GM21423 (cell line): Measurements from ENCODE around the gene TRAK1.

ENCODE experiments used
- ATAC-seq: cut with Tn5 transposase; IDR thresholded peaks from one replicate; pipeline ENCODE4 v1.9.1; 2021; ENCODE audit warnings: mild to moderate bottlenecking, moderate library complexity; ENCODE audit not compliant: unreplicated experiment

TRAK1 gene

GRCh38 chr3:42122261-42123011, 31.3 kb downstream of the TRAK1 start:
- no peak for ATAC-seq

GRCh38 chr3:42123012-42123581, 31.9 kb downstream of the TRAK1 start:
- ATAC-seq: no peak

- no peak for ATAC-seq
These were observed 32.9 kb downstream of the TRAK1 start for GRCh38 chr3:42123824-42124658.

GRCh38 chr3:42127226-42127625, 36.1 kb downstream of the TRAK1 start:
- ATAC-seq: no peak

- ATAC-seq: no peak
These were observed 37.4 kb downstream of the TRAK1 start for GRCh38 chr3:42128526-42128925.

GRCh38 chr3:42129014-42129953, 38.1 kb downstream of the TRAK1 start:
- no peak for ATAC-seq

GRCh38 chr3:42130007-42130328, 38.8 kb downstream of the TRAK1 start:
- no peak for ATAC-seq

- no peak for ATAC-seq
These were observed 39.3 kb downstream of the TRAK1 start for GRCh38 chr3:42130329-42131070.

- no peak for ATAC-seq
These were observed 42.5 kb downstream of the TRAK1 start for GRCh38 chr3:42133500-42134298.

- no peak for ATAC-seq
These were observed 43.8 kb downstream of the TRAK1 start for GRCh38 chr3:42134867-42135464.

- ATAC-seq: no peak
These were observed 48.7 kb downstream of the TRAK1 start for GRCh38 chr3:42139621-42140453.

GRCh38 chr3:42140665-42141203, 49.6 kb downstream of the TRAK1 start:
- ATAC-seq: no peak

- ATAC-seq: no peak
These were observed 52.3 kb downstream of the TRAK1 start for GRCh38 chr3:42143440-42143839.

GRCh38 chr3:42144209-42144608, 53.1 kb downstream of the TRAK1 start:
- no peak for ATAC-seq

- no peak for ATAC-seq
These were observed 57.1 kb downstream of the TRAK1 start for GRCh38 chr3:42148086-42148848.

GRCh38 chr3:42148982-42149432, 57.9 kb downstream of the TRAK1 start:
- no peak for ATAC-seq

- no peak for ATAC-seq
These were observed 58.4 kb downstream of the TRAK1 start for GRCh38 chr3:42149532-42149931.
